GM03348 (cell line): ENCODE measurements around the gene HMGN4.
"Not testable (repeated sequence)": the region's sequence is repeated elsewhere in the genome, so short reads cannot be mapped to it uniquely, and the experiment has no call there.

ENCODE experiments used
- DNase-seq: peaks from one replicate; pipeline ENCODE4 v3.0.0; 2012; ENCODE audit warnings: low spot score

The HMGN4 gene

DNA sequence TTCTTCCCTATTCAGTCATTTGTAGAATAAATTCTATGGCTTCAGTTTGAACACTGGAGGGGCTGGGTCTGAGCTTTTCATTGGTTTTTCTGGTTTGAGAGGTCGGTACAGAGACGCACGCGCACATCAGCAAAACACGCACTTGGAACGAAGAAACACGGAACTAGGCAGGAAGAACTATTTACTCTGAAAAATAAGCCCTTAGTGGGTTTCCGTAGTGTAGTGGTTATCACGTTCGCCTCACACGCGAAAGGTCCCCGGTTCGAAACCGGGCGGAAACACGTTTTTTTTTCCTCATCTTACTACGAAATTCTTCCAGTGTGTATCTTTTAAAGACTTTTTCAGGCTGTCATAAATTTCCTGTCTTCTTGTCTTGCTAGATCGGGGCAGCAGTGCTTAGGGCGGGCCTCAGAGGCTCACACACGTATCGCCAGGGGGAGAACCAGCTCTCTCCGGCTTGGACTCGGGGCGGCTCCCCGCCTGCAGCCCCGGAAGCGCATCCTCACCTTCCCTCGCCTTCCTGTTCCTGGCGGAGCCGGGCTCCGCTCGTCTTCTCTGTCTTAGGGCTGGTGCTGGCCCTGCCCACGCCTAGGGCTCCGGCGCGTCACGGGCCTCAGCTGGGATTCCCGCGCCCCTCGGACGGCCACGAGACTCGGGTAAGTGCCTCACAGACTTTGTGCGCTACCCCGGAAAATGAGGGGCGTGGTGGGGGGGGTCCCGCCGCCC lies at the start of gene HMGN4:
HMGN4 (plus strand) TSS at position 521 of the 726 bp plus-strand sequence. CDS start 6,841 bp downstream, outside the sequence.
- peak; percentile 90 for DNase-seq

DNA sequence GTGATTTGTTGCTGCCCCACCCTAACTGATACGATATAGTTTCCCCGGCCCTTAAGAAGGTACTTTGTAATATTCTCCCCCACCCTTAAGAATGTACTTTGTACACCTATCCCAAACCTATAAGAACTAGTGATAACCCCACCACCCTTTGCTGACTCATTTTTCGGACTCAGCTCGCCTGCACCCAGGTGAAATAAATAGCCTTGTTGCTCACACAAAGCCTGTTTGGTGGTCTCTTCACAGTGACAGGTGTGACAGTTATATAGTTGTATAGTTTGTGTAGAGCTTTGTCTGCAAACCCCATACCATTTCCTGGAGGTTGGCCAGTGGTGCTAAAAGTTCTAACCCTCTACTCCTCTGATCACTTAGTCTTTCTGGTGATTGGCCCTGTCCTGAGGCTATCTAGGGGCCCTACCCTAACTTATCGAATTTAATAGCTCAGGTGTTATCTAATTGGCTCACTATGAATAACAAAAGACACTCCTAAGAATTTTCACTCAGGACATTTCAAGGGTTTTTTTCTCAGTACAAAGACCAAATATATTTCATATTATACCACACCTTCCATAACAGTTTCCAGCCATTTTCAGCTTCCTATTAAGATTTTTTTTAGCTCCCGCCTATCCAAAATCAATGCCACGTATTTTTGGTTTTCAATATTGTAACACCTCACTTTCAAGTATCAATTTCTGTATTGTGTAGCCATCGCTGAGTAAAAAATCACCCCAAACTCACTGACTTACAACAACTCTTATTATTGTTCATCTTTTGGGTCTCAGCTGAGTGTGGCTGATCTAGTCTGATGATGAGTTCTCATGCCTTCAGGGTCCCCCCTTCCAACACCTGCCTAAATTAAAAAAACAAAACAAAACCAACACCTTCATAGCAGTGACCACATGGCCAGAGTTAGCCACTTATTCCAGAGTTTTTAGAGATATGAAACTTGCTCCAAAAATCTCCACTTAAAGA lies 47.9 kb upstream of the HMGN4 start:
- DNase-seq, result no peak

DNA sequence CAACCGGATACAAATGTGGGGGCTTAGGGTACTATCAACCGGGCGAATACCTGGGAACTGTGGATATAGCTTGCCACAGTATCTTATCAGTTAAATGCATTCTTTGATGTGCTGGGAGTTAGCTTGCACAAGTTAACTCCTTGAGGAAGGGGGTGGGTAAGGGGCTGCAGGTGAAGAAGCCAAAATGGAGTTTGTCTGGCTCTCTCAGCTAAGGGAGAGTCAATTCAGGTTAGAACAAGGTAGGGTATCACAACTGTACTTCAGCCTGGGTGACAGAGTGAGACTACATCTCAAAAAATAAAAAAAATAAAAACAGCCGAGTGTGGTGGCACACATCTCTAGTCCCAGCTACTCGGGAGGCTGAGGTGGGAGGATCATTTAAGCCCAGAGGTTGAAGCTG lies 46.6 kb upstream of the HMGN4 start:
- DNase-seq, result no peak

DNA sequence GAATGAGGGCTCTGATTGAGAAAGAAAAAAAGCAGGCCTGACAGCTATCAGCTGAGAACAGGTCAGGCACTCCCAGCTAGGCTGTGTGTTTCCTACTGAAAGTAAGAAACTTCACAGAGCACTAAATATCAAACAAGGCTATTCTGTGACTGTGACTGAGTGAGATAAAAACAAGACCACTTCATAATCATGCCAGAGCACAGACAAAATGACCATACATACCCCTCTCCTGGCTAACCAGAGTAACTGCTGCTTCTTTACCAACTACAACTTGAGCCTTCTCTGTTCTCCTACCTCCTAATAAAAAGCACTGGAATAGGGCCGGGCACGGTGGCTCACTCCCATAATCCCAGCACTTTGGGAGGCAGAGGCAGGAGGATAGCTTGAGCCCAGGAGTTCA lies 44.9 kb upstream of the HMGN4 start:
- peak; percentile 11 for DNase-seq

DNA sequence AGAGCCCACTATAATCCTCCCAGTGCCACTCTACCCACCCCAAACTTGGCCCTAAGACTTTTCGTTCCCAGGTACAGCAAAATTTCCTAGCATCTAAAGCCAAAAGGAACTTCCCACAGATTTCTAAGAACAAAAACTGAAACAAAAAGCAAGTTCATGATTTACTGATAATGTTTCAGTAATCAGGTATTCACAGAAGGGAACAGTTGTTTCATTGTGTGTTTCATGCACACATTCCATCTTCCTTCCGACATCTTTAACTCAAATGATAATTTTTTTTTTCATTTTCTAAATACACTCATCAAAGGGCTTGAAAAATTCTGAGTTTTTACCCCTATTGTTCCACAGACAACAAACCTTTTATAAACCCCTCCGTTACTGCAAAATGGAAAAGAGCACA lies 44.0 kb upstream of the HMGN4 start:
- no peak for DNase-seq

DNA sequence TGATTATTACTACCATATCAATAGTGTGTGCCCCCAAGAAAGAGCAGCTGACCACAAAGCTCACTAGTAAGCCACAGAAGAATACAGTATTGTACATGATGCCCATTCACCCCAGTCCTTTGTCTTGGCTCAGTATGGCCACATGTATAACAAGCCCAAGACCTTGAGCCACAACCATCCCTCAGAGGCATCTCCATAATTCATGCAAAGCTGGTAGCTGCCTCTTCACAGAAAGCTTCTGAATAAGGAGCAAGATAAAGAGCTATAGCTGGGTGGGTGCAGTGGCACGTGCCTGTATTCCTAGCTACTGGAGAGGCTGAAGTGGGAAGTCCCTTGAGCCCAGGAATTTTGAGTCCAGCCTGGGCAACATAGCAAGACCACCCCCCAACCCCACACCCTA lies 42.9 kb upstream of the HMGN4 start:
- DNase-seq, result no peak

DNA sequence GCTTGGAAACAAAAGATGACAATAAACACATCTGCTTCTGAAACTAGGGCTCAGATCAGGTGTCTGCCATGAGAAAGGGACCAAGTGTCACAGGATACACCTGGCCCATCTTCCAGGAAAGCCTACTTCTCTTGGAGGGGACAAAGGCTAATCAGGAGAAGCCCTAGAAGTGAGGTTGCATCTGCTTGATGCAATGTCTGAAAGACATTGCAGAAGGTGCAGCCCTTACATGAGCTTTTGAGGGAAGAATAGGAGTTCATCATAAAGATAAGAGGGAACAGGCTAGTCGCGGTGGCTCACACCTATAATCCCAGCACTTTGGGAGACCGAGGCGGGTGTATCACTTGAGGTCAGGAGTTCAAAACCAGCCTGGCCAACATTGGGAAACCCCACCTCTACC lies 40.6 kb upstream of the HMGN4 start:
- no peak for DNase-seq

DNA sequence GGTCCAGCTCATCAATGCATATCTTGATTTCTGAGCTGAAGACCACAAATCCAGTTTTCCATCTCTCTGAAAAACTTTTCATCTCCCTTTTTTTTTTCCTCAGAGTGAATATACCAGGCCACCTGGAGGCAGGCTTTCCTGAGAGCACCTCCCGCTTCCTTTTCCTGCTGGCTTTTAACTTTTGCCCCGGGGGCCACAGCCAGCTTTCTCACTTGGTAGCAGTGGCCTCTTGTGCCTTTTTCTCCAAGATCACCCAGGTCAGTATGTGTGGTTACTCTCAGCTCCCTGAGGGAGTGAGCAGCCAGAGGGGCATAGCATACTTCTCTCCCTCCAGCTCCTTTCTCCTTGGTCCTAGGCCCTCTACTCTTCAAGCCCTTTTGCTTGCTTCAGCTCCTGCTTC lies 38.1 kb upstream of the HMGN4 start, which contains the start of gene BTN1A1:
BTN1A1 (plus strand) TSS at position 202 of the 400 bp plus-strand sequence. CDS start 984 bp downstream, outside the sequence.
- DNase-seq, result no peak

DNA sequence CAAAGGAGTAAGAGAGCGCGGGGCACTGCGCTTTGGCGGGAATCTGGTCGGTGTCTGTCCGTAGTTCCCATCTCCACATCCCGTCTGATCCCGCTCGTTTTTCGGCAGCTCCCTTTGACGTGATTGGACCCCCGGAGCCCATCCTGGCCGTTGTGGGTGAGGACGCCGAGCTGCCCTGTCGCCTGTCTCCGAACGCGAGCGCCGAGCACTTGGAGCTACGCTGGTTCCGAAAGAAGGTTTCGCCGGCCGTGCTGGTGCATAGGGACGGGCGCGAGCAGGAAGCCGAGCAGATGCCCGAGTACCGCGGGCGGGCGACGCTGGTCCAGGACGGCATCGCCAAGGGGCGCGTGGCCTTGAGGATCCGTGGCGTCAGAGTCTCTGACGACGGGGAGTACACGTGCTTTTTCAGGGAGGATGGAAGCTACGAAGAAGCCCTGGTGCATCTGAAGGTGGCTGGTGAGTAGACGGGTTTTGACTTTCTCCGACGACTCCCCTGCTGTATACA lies 36.6 kb upstream of the HMGN4 start:
- DNase-seq, result peak; percentile 33

DNA sequence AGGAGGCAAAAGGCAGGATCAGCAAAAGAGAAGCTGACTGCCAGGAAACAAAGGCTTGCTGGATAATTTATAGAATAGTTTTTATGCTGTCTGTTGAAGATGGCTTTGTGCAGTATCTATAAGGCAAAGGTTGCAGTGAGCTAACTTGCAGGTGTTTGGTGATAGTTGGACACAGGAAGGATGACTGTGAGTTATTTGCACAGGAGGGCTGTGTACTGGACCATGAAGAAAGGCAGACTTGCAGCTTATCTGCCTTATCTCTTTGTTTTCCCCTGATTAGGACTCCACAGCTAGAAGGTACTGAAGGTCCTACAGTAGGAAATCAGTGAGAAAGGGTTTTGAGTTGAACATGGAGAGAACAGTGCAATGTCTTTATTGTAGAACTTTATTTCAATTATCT lies 36.0 kb upstream of the HMGN4 start:
- no peak for DNase-seq

DNA sequence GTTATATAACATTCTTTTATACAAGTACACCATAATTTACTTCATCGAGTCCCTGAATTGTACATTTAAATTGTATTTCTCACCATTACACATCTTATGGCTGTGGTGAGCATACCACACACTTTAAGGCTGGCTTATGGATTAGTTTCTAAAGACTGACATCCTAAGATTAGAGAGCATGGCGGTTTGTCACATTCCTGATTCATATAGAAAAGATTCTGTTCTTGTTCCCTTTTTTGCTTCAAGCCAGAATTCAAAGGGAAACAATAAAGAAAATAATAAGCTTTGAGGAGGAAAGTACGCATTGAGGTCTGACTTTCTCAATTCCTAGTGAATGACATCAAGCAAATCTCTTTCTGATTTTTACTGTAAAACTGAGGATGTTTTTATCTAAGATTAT lies 35.5 kb upstream of the HMGN4 start:
- no peak for DNase-seq

DNA sequence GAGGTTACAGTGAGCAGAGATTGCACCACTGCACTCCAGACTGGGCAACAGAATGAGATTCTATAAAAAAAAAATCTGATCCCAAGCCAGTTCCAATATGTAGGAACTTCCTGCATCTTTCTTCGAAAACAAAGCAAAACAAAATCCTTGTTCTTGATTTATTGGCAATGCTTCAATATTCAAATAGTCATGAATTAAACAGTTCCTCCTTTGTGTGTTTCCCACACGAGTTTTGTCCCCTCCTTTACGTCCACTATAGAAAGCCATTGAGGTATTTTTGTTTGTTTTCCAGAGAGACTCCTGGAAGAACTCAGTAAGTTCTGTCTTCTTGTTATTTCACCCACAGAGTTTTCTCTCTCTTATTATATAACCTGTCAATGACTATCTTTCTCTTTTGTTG lies 30.5 kb upstream of the HMGN4 start:
- DNase-seq, result no peak

DNA sequence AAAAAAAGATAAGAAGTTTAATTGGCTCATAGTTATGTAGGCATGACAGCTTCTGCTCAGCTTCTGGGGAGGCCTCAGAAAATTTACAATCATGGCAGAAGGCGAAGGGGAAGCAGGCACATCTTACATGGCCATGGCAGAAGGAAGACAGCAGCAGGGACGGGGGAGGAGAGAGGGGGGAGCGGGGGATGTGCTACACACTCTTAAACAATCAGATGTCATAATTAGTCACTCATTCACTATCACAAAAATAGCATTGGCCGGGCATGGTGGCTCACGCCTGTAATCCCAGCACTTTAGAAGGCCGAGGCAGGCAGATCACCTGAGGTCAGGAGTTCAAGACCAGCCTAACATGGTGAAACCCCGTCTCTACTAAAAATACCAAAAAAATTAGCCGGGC lies 27.1 kb upstream of the HMGN4 start:
- not testable (repeated sequence) for DNase-seq

DNA sequence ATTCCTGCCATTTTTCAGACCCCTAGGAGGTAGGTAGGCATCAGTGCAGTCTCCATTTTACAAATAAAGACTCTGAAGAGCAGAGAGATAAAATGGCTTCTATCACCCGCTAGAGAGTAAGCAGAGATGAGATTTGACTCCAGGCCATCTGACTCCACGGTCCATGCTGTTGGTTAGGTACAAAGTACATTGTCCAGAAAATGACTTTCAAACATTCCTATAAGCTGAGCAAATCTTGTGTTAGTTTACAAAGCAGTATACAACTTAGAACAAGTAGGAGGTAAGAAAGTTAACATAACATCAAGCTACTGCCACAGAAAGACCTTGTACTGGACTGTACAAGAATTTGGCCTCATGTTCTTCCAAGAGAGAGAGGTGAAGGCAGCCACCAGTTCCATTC lies 23.2 kb upstream of the HMGN4 start:
- no peak for DNase-seq

DNA sequence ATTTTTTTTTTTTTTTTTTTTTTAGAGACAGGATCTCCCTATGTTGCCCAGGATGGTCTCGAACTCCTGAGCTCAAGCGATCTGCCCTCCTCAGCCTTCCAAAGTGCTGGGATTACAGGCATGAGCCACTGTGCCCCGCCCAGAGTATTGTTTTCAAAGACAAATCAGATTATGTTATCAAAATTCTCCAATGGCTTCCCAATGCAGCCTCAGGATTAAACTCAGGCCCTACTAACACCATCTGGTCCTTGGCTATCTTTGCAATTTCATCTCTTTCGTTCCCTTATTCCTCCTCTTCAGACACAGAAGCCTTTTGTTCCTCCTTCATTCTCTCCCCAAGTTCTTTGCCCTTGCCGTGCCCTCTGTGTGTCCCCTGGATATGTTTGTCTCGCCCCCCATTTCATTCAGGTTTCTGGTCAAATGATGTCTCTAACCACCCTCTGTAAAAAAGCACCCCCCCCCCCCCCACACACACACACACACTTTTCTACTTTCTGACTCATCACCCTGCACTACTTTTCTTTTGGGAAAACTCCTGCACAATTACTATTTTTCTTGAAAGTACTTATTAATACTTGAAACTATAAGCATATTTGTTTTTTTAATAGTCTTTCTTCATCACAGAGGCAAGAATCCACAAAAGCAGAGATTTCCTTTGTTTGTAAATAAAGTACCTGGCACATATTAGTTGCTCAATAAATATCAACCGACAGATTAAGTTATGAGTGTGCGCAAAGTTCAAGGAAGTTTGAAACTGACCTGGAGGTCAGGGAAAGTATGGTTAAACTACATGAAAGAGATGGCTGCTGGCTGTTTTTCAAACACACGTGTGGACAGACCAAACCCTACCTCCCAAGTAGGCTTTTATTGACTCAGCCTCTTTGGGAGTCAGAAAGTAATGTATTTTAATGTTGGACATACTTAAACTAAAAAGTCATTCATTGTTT lies 21.4 kb upstream of the HMGN4 start:
- no peak for DNase-seq

DNA sequence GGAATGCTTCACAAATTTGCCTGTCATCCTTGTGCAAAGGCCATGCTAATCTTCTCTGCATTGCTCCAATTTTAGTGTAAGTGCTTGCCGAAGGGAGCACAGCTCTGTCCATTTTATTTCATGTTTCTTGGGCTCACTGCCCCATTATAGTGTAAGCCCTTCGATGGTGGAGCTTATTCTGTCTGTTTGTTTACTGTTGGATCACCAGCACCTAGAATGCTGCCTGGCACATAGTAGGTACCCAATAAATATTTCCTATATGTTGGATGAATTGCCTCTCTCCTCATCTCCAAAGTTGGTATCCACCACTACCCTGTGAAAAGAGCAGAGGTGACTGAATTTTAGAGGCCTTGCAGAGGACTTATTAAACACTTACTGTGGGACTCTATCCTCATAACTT lies 18.8 kb upstream of the HMGN4 start:
- no peak for DNase-seq

DNA sequence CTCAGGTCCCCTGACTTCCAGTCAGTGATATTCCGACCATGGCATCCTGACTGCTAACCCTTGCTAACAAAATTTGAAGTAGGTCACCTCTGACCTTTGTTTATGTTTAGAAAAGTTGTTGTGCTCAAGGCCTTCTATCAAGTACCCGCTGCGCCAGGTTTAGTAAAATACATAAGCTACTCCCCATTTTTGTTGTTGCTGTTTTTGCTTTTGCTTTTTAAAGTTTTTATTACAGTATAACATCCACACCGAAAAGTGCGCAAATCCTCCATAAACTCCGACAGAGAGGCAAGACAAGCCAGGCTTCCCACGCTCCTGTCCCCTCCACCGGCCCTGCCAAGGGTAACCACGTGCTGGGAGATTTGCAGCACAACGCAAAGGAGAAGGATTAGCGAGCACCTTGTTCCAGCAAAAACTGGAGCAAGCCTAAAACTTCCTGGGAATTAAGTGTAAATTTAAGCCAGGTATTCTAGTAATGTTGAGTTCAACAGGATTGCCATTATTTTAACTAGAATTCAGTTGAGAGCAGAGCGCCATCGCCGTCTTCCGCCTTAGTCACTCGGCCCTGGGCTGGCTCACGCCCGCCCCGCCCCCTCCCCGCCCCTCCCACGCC lies 17.8 kb upstream of the HMGN4 start:
- DNase-seq, result no peak

DNA sequence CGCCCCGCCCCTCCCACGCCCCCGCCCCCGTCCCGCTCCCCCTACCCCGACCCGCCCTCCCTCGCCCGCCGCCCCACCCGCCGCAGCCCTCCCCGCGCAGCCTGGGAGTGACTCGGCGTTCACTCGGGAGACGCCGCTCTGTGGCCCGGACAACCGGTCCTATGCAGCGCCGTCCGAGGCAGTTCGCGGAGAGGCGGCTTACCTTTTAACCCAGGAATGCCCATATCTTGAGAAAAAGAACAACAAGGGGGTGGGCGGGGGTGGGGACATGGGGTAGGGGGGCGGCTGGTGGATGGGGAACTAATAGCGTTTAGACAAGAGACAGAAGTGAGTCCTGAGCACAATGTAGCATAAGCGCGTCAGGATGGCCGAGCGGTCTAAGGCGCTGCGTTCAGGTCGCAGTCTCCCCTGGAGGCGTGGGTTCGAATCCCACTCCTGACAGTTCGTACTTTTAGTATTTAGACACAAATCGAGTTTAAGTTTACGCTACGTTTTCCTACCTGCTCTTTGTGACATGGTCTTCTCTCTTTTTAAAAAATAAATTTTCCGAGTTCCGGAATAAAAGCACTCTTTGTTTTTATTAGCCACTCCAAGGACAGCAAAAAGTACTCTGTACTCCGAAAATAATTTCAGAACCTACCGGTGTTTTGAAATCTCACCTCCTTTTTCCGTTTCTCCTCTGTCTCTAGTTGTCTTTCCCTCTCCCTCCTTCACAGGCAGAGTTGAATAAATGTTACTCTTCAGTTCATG lies 17.1 kb upstream of the HMGN4 start:
- DNase-seq, result peak; percentile 97

DNA sequence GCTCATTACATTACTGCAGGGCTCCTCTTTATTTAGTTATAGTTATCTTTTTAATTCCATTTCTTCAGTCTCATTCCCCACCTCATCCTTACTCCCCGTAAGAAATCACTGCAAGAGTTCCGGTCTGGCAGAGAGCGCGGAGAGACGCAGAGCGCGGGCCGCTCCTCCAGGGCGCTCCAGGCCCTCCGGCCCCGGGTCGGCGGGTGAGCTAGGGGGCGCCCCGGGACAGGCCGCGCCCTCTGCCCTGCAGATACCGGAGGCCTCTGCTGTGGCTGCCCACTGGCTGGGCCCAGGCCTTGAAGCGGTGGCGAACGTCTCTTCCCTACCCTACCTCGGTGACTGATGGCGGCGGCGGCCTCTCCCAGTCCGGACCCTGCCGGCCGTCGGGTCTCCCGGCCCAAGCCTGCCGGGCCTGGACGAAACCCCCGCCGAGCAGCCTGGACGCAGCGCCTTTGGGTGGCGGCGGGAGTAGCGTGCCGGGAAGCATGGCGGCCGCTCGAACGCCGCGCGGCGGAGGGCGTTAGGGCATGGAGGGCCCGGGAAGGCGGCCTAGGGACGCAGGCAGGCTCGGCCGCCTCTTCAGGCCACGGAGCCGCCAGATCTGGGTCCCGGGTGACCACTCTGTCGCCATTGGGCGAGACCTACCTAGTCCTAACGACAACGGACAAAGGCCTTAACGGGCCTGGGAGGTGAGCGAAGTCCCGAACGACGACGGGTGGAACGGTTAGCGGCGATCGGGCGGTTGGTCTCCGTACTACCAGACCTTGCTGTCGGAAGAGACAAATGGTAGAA lies 16.4 kb upstream of the HMGN4 start:
- DNase-seq, result peak; percentile 82
